ENCODE data around the gene HEXD.

The HEXD gene

DNA sequence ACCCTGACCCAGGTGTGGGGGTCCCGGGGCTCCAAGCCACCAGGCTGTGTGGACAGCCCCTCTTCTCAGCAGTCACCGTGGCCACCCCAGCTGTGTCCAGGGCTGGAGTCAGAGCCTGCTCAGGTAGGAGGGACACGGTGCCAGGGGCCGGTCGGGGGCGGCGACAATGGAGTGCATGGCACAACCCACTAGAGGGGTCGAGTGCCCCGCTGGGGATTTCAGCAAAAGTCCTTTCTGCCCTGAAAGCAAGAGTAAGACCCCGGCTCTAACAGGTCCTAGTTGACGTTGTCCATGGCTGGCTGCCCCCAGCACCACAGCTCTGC is 35.3 kb upstream of the HEXD start:
- DNase-seq, result no peak

DNA sequence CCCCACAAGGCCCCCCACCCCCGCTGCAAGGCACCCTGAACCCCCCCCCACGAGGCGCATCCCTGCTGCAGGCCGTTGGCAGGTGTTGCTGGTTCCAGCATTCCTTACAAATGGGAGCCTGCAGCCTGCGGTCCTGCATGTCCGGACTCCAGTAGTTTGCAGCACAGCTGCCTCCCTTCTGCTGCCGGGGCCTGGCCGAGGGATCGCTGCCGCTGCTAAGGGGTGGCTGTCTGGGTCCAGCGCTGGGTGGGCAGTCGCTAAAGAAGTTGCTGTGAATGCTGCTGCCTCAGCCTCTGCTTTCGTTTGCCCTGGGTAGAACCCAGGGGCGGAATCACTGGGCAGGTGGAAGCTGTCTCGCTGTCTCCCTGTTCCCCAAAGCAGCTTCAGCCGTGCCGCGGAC is 34.7 kb upstream of the HEXD start:
- DNase-seq, result no peak

DNA sequence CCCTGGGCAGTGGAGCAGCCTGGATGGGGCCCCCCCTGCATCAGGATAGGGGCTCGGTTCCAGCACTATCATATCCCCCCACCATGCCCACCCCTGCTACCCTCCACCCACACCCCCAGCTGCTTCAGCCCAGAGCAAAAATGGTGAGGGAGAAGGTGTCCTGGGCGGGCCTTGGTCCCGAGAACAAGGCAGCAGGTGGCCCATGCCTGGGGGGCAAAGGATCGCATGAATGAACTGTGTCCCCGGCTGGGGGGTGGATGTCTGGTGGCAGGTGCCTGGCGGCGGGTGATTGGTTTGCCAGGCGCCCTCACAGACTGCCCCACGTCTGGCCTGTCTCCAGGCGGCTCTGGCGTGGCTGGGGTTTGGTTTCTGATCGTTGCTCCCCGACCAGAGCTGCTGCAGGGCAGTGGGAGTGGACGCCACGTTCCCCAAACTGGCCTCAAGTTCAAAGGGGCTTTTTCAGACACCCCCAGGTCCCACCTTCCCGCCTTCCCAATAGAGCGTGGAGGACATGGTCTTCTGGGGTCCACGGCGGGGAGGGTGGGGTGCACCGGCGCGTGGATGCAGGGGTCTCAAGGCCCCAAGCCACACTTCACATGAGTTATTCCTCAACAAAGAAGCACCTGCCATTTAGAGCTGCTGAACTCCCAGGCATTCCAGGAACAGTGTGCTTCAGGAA is 34.0 kb upstream of the HEXD start:
- no peak for DNase-seq

DNA sequence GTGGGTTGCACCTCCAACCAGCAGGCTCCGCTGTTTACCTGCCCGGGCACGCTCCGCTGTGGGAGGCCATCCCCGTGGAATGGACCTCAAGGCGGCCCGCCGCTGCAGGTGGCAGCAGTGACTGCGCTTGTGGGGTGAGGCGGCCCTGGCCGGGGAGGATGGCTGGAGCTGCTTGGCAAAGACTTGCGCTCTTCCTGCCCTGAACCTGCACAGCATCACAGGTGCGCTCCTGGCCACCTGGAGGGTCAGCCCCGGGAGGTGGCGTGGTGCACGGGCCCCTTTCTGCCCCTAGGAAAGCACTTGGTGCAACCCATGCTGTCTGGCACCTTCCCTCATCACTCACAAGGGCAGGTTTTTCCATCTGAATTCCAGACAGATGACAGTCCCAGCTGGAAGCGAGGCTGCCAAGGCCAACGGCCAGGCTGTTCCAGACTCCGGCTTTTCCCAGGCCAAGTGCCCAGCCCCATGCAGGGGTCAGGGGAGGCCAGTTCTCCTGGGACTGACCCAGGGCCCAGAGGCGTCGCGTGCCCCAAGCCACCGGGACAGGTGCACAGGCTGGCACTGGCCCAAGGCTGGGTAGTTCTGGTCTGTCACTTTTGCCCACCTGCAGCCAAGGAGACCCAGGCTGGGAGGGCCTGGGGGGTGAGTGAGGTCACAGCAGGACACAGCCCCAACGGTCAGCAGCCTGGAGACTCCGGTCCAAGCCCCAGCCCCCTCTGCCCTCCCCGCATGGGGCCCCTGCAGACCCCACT is 33.2 kb upstream of the HEXD start:
- DNase-seq, result peak; percentile 54

DNA sequence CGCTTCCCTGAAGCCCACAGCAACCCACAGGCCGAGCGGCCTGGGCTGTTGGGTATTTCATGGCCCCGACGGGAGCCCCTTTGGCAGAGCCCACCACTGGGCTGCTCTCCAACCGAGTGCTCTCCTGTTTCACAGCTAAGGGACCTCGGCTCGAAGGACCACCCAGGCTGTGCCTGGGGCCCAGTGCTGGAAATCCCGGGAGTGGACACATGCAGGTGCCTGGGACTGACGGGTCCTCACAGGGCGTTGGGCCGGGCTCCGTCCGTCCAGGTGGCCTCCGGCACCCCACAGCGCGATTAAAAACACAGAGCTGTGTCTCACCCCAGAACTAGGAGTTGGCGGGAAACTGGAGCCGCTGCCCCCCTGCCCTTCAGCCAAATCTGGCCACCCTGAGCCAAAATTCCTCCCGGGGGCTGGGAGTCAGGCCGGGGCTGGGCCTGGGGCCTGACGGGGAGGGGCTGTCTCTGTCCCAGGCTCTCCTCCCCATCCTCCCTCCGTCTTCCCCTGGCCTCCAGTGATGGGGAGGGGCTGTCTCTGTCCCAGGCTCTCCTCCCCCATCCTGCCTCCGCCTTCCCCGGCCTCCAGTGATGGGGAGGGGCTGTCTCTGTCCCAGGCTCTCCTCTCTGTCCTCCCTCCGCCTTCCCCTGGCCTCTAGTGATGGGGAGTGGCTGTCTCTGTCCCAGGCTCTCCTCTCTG is 32.4 kb upstream of the HEXD start:
- DNase-seq, result peak; percentile 80

DNA sequence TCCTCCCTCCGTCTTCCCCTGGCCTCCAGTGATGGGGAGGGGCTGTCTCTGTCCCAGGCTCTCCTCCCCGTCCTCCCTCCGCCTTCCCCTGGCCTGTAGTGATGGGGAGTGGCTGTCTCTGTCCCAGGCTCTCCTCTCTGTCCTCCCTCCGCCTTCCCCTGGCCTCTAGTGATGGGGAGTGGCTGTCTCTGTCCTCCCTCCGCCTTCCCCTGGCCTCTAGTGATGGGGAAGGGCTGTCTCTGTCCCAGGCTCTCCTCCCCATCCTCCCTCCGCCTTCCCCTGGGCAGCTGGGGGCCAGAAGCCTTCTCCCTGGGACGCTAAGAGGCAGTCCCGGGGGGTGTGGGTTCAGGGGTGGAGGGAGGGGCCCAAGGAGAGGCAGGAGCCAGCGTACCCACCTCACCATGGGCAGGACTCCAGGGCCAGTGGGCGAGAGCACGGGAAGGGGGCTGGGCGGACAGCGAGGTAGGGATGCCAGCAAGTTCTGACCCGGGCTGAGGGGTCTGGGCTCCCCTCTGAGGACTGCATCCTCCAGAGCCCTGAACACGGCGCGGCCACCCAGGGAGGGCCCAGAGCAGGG is 31.8 kb upstream of the HEXD start:
- no peak for DNase-seq

DNA sequence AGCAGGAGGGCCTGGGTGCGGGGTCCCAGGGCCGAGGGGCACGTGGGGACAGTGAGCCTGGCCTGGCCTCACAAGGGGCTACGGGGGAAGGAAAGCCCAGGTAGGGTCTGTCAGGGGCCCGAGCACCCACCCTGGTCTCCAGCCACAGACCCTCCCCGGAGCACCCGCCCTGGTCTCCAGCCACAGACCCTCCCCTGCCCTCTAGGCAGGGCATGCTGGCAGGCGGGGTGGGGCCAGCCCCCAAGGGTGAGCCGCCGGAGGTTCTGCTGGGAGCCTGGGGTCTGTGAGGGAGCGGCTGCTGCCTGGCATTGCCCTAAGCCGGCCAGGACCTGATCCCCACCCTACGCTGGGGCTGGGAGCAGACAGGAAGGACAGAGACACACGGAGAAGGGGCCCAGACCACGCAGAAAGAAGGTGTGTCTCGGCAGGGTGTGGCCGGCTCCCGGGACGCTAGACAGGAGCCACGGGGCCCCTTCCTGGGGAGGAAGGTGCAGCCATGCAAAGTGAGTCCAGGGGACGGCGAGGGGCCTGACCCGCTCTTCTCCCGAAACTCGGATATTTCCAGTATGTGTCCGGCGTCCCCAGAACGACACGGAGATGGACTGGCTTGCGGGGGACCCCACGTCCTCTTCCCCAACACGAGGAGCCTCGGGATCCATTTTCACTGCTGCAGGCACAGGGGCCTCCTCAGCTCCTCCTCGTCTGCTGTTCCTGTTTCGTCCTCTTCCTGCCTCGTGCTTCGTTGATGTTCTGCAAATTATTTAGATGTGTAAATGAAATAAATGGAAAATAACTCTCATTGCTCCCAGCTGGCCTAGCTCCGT is 31.1 kb upstream of the HEXD start:
- no peak for DNase-seq

DNA sequence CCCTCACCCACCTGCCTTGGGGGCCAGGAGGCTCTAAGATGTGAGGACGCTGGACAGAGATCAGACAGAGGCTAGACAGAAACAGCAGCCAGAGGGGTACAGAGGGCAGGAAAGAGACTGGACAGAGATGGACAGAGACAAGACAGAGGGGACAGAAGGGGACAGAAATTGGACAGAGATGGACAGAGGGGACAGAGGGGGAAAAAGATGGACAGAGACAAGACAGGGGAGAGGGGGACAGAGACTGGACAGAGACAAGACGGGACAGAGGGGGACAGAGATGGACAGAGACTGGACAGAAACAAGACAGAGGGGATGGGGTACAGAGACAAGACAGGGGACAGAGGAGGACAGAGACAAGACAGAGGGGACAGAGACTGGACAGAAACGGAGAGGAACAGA is 30.4 kb upstream of the HEXD start:
- DNase-seq, result no peak

DNA sequence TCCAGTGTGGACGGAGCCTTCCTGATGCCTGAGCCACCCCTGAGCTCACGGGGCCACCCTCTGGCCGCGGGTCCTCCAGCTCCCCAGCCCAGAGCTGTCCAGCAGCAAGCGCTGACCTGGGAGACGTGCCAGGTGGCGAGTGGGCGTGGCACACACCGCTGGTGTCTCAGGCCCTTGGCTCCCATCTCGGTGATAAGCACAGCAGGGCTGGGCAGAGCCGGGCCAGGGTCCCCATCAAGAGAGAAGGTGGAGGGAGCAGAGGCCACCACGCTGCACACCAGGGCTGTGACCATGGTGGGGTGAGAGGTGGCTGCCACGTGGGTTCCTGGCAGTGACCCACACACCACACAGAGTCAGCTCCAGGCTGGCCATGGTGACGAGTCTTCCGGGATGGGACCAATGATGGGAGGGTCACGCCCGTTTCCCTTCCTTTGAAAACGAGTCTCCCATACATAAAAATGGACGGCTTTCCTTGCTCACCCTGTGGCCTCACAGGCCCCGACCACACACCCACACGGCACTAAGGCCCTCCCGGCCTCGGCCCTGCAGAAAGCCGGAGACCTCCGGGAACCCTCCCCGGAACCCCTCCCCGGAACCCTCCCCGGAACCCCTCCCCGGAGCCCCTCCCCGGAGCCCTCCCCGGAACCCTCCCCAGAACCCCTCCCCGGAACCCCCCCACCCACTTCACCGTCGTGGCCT is 29.8 kb upstream of the HEXD start:
- no peak for DNase-seq

DNA sequence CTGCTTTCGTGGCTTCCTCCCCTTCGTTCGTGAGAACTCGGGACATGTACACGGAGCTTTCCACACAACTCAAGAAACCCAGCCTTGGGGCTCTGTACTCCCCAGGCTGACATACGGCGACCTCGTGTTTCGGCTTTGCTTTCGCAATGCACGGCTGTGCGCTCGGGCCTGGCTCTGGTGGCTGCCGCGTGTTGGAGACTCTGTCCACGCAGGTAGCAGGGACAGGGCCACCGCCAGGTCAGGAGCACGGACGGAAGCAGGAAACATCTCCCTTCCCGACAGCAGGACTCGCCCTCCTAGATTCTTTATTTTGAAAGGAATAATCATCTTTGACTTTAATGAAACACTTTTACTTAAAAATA is 29.2 kb upstream of the HEXD start:
- no peak for DNase-seq

DNA sequence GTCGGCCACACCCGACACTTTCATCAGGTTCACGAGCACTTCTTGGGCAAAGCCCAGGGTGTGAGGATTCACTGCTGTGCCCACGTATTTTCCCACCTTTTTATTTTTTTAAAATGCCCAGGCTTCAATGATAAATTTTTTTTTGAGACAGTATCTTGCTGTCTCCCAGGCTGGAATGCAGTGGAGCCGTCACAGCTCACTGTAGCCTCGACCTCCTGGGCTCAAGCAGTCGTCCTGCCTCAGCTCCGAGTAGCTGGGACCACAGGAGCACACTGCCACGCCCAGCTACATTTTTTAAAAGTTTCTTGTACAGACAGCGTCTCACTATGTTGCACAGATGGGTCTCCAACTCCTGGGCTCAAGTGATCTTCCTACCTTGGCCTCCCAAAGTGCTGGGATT is 28.8 kb upstream of the HEXD start:
- DNase-seq, result no peak

DNA sequence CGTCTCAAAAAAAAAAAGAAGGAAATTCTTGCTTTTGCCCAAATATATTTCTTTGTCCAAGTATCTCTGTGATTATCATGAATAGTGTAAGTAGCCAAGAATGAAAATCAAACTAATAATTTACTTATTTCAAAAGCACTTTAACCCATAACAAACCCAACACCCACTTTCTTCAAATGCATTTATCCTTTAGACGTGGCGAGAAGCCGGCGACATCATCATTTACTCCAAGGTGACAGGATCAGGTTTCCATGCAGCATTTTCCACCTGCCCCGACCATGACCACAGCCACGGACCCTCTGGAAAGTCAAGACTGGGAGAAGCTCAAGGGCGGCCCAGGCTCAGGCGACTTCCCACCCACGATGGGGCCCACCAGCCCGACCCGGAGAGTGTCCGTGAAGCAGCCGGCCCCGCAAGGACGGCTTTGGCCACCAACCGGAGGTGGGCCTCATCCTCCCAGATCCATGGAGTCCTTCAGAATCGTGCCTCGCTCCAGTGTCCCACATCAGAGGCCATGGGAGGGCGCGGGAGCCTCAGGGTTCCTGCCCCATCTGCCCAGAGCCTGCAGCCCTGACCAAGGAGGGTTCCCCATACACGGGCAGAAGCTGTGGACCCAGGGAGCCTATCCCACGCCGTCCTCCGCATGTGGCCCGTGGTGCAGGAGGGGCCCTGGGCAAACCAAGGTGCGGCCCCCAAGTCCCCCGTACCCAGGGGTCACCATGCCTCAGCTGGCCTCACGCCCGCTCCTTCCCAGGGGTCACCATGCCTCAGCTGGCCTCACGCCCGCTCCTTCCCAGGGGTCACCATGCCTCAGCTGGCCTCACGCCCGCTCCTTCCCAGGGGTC is 27.9 kb upstream of the HEXD start:
- DNase-seq, result no peak

DNA sequence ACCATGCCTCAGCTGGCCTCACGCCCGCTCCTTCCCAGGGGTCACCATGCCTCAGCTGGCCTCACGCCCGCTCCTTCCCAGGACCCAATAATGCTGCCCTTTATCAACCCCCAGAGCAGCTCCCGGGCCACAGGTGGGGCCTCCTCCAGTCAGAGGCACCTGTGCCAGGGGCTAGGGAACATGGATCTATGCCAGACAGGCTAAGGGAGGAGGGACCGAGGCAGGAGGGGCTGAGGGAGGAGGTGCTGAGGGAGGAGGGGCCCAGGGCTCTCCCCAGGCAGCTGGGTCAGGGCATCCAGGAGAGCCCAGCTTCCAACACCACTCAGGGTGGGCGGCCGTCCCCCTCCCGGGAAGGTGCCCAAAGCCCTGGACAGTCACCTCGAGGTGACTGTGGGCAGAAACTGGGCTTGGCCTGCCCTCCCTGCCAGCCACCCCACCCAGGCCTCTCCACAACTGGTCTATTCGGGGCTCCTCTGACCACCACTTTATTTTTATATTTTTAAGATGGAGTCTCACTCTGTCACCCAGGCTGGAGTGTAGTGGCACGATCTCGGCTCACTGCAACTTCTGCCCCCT is 27.2 kb upstream of the HEXD start:
- no peak for DNase-seq

DNA sequence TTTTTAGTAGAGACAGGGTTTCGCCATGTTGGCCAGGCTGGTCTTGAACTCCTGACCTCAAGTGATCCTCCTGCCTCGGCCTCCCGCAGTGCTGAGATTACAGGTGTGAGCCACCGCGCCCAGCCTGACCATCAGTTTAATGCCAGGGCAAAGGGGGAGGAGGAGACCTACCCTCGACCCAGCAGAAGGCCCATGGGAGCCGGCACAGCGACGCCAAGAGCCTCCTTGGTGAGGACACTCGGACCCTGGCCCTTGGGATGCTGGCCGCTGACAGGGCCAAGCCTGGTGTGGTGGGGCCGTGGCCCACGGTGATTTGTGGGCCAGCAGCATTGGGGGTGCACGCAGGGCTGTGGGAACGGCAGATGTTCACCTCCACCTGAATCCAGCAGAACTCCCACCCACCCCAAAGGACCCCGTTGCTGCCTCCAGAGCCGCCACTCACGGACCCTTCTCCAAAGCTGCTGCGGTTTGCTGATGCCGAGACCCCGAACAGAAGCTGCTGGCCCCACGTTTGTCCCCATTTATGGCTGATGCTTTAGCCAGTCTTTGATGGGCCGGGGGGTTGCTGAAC is 26.6 kb upstream of the HEXD start:
- no peak for DNase-seq

DNA sequence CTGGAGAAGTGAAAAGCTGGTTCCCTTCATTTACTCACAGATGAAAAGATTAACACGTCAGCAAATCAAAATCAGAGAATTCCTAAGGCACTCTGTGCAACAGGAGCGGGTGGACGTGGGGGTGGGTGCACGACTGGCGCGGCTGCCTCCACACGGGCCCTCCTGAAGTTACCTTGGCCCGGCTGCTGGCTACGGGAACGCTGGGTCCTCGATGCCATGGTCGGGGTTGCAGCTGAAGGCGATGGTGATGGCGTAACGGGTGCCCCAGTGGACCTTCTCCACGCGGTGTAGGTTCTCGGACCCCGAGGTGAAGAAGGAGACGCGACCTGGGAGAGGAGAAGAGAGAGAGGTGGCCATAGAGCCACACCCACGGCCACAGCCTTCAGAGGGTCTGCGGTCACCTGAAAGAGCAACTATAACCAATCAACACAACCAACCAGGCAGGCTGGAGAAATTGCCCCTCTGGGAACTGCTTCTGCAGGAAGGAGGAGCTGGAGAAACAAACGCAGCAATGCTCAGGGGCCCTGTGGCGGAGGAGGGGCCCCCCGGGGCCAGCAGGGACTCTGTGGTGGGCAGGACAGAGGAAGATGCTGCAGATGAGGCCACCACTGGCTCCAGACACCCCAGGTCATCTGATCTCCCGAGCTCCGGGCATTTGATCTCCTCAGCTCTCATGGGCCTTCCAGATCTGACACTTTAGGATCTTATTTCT is 25.8 kb upstream of the HEXD start:
- DNase-seq, result no peak

DNA sequence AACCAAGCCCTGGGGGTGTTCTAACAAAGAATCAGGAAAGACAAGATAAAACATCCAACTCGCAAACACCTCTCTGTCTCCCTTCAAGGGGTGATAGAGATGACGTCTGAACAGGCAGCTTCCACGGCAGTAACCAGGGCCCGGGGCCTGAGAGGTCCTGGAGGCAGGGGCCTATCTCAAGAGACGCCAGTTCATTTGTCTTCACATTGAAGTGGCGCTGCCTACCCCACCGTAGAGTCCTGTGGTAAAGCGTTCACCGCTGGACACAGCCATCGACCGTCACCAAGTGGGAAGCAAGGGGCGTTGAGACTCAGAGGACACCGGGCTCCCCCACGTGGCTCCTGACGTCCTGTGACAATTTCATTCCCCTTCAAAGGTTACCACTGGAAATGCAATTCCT is 25.2 kb upstream of the HEXD start:
- DNase-seq, result no peak

DNA sequence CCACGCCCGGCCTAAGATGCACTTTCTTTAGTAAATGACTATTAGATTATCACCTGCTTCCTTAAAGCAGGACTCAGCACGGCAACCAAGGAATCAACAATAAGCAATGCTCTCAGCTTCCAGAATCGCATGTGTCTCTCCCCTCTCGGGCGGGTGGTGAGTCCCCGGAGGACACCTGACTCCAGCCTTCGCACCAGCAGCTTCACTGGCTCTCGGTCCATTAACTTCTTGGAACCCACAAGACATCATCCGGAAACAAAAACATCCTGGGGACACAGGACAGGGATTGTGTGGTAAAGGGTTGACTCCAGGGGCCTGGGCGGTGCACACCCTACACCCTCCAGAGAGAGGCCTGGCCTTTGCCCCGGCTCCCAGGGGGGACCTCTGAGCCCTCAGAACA is 23.9 kb upstream of the HEXD start:
- no peak for DNase-seq

DNA sequence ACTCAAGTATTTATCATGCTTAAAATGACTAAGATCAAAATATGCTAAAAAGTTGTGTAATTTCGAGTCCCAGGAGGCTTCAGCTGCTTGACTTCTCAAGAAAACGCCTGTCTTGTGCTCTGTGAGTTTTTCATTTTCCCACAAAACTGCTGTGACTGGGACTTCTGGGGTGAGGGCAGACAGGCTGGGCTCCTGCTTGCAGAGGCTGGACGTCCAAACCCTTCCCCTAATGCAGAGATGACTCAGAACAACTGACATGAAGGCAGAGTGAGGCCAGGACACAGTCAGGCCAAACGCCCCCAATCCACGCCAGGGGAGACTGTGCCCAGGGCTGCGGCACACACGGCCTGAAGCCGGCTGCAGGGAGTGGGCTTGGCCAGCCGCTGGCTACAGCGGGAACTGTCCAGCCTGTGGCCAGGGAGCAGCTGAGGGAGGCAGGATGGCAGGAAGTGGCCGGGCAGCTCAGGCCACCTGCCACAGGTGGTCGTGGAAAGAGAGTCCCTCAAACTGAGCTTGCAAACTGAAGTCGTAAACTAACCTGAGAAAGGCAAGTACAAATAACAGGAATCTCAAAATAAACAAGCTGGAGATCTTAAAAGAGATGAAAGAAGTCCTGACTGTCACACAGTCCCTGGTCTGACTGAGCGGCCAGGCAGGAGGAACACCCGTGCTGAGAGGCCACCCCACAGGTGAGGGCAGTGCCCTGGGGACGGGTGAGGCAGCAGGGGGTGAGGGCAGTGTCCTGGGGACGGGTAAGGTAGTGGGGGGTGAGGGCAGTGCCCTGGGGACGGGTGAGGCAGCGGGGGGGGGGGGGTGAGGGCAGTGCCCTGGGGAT is 21.3 kb upstream of the HEXD start:
- no peak for DNase-seq

All from eye (tissue), 1 donor.